Measurements from ENCODE around the gene OLFM1. TPM values are rescaled to one million over a fixed set of nuclear protein-coding genes. Genes with fewer than 3 reads are reported as not detected.

The OLFM1 gene
- 1.1 and 4.5 TPM in 2 replicates for total RNA-seq

DNA sequence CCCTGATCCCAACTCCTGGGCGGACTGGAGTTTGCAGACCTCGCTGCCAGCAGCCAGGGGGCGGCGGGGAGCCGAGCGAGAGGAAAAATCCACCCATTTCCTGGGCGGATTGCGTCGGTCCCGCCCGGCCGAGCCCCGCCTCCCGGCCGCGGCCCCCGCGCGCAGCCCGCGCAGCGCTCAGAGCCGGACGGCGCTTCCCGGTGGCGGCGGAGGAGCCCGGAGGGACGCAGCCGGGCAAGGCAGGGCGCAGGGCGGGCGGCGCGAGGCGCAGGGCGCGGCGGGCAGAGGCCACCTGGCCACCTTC, at the start of gene OLFM1:
Gene OLFM1 (plus strand): TSS at position 180 of the 304 bp plus-strand sequence. CDS start 322 bp downstream, outside the sequence.

Other genes starting within 250 kb of the OLFM1 start
- gene FCN2, start 206.9 kb upstream of the OLFM1 start, total RNA-seq: not detected in 2 replicates
- gene FCN1, start 169.8 kb upstream of the OLFM1 start, total RNA-seq: not detected in 2 replicates